Thoracic aorta (tissue), 2 donors: ENCODE results near the gene SNRK. TPM values are rescaled to one million over a fixed set of nuclear protein-coding genes. Genes with fewer than 3 reads are reported as not detected.

ENCODE experiments used
- ATAC-seq: fragments of 150-250 bp; one replicate; pipeline ENCODE4 v1.8.0; 2017; ENCODE audit warnings: low read depth; ENCODE audit not compliant: insufficient number of reproducible peaks, low FRiP score
- DNase-seq: peaks from one replicate; pipeline ENCODE4 v3.0.0-alpha.2; 2020; ENCODE audit warnings: low spot score
- H3K27ac ChIP-seq, 2 donors: fragments of 200-600 bp; sonication (generic); 1 replicate in 1 of 2; 2 replicates in 1 of 2; pipeline ENCODE4 v1.5.1; 2016; ENCODE audit warnings: mild to moderate bottlenecking in 2 of 2, moderate library complexity in 2 of 2
- H3K27me3 ChIP-seq: fragments of 200-600 bp; sonication (generic); replicated peaks from 2 replicates; pipeline ENCODE4 v1.6.0; 2016; ENCODE audit warnings: mild to moderate bottlenecking; ENCODE audit not compliant: insufficient read depth
- H3K36me3 ChIP-seq: fragments of 200-600 bp; sonication (generic); one replicate; pipeline ENCODE4 v1.5.1; 2016
- H3K4me1 ChIP-seq, 2 donors: fragments of 200-600 bp; sonication (generic); 1 replicate in 1 of 2; 2 replicates in 1 of 2; pipeline versions ENCODE4 v1.5.1 to v1.6.0; 2016; ENCODE audit warnings: low read depth in 2 of 2, mild to moderate bottlenecking in 1 of 2; ENCODE audit not compliant: control insufficient read depth in 1 of 2
- H3K4me3 ChIP-seq: fragments of 200-600 bp; sonication (generic); 2 replicates; pipeline ENCODE4 v1.5.1; 2016; ENCODE audit warnings: mild to moderate bottlenecking
- H3K9me3 ChIP-seq: fragments of 200-600 bp; sonication (generic); 2 replicates; pipeline ENCODE4 v1.5.1; 2016
- CTCF ChIP-seq: fragments of 200-600 bp; sonication (generic); IDR thresholded peaks from one replicate; pipeline ENCODE4 v1.5.1; 2019; ENCODE audit warnings: antibody characterized with exemption
- total RNA-seq, 2 donors: library from RNA; depleted of rRNA; stranded (reverse); fragments of >200 nt; gene quantifications; one replicate each; pipeline versions ENCODE4 v1.1.0 to v1.2.3, GENCODE V29; 2016

The SNRK gene
- total RNA-seq, 2 donors from 2014 or later = 26.5 to 82.6 TPM

DNA sequence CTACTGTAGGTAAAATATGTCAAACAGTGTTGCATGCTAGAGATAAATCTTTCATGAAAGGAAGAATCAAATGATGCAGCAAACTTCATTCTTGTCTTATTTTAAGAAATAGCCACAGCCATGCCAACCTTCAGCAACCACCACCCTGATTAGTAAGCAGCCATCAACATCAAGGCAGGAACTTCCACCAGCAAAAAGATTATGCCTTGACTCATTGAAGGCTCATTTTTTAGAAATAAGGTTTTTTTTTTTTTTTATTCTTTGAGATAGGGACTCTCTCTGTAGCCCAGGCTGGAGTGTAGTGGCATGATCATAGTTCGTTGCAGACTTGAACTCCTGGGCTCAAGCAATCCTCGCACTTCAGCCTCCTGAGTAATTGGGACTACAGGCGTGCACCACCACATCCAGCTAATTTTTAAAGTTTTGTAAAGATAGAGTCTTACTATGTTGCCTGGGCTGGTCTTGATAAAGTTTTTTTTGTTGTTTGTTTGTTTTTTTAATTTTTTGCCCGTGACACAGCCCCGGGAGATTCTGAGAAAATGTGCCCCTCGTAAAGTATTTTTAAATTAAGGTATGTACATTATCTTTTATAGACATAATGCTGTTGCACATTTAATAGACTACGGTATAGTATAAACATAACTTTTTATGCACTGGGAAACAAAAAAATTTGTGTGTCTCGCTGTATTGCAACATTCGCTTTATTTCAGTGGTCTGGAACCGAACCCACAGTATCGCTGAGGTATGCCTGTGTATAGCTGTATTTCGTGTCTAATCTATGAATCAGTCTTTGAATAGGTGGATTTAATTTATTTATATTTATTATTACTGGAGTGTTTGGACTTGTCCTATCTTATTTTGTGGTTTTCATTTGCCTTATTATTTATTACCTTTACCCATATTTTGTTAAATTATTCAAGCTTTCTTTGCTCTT lies 23.3 kb downstream of the SNRK start:
- TF ChIP-seq CTCF = no peak

DNA sequence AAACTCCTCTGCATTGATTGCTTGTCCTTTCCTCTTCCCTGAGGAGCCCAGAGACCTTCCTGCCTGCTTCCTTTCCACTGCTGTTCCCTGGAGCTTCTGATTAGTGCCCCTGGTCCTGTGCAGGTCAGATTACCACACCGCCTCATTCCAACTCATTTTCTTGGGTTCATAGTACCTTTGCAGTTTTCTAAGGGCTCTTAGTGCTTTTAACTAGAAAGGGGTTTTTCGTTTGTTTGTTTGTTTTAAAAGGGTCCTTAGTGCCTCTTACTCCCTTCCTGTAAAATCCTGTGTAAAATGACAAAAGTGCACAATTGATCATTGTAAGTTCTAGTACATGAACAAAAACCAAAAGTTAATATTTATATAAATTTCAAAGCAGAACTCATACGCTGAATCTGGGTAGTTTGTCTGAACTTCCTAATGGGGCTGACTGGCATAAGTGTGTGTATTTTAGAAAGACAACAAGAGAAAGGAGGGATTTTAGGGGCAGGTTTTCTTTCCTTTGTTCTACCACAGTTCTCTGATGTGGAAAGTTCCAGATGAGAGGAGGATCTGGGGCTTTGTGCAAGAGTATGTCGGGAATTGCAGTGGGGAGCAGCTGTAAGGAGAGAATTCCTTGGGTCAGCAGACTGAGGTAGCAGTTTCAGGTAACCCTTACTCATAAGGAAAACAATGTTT lies 30.6 kb downstream of the SNRK start:
- peaks cover 5% of the 10 kb centered on the region in 2 donors for H3K4me1 ChIP-seq
- H3K4me3 ChIP-seq = no peak overlapping the region
- ATAC-seq = no peak
- H3K27ac ChIP-seq = no peak overlapping the region
- DNase-seq = no peak
- H3K9me3 ChIP-seq = no peaks in the 10 kb centered on the region
- no peaks in the 10 kb centered on the region for H3K36me3 ChIP-seq
- no peaks in the 10 kb centered on the region for H3K27me3 ChIP-seq
- no peak for TF ChIP-seq CTCF

More for the DNA sequence above, 23.3 kb downstream of the SNRK start:
- Histone ChIP-seq H3K36me3 (no peaks in the 10 kb centered on the region), H3K27me3 (no peaks in the 10 kb centered on the region), H3K4me3 (no peak overlapping the region), H3K27ac (no peak overlapping the region), H3K4me1 (no peaks in the 10 kb centered on the region), H3K9me3 (no peaks in the 10 kb centered on the region)
- no peak for ATAC-seq
- no peak for DNase-seq

- peak; percentile 21 for ATAC-seq
- TF ChIP-seq CTCF = no peak
- peak overlapping the region in 1 of 2 donors; percentile 19 for H3K27ac ChIP-seq
- no peaks in the 10 kb centered on the region for H3K9me3 ChIP-seq
- H3K4me1 ChIP-seq = peaks cover 5% of the 10 kb centered on the region in 2 donors
- H3K4me3 ChIP-seq = no peak overlapping the region
- no peak for DNase-seq
- H3K27me3 ChIP-seq = no peaks in the 10 kb centered on the region
- H3K36me3 ChIP-seq = no peaks in the 10 kb centered on the region
These were observed 31.3 kb downstream of the SNRK start for GRCh38 chr3:43317461-43318316.

- peaks cover 5% of the 10 kb centered on the region in 2 donors for H3K4me1 ChIP-seq
- no peaks in the 10 kb centered on the region for H3K9me3 ChIP-seq
These were observed 33.0 kb downstream of the SNRK start for GRCh38 chr3:43319376-43319775.

More at GRCh38 chr3:43319376-43319775, 33.0 kb downstream of the SNRK start:
- ATAC-seq (no peak), DNase-seq (no peak)
- Histone ChIP-seq H3K27ac (no peak overlapping the region), H3K27me3 (no peaks in the 10 kb centered on the region), H3K36me3 (no peaks in the 10 kb centered on the region), H3K4me3 (no peak overlapping the region)
- no peak for TF ChIP-seq CTCF
